Measurements from ENCODE around the gene TTR. TPM values are rescaled to one million over a fixed set of nuclear protein-coding genes. Genes with fewer than 3 reads are reported as not detected.

TTR gene
- total RNA-seq, result not detected in 2 replicates

GRCh38 chr18:31591628-31592027, at the start of gene TTR:
TSS of gene TTR (plus strand) at chr18:31591877. CDS start at chr18:31591903, 26 bp downstream.

Other genes starting within 250 kb of the TTR start
- gene DSG4, start 215.1 kb upstream of the TTR start, total RNA-seq, result not detected in 2 replicates
- gene DSG3, start 144.1 kb upstream of the TTR start, total RNA-seq, result under 0.01 TPM in 2 replicates
- gene DSG2, start 93.7 kb upstream of the TTR start, total RNA-seq, result 0.19 and 0.56 TPM in 2 replicates
- 2.8 and 3.6 TPM in 2 replicates for gene B4GALT6, start 92.7 kb downstream of the TTR start, total RNA-seq
- gene SLC25A52, start 169.0 kb downstream of the TTR start, total RNA-seq, result 0.28 TPM in 1 of 2 replicates, not detected in the other